ENCODE results near the gene PER2. TPM values are rescaled to one million over a fixed set of nuclear protein-coding genes. Genes with fewer than 3 reads are reported as not detected.

The PER2 gene
- total and polyA plus RNA-seq, 2 of the 13 experiments (the other 11 are each of a cell fraction or from before 2014, with no cell fraction given) = 5.1 to 9.4 TPM

DNA sequence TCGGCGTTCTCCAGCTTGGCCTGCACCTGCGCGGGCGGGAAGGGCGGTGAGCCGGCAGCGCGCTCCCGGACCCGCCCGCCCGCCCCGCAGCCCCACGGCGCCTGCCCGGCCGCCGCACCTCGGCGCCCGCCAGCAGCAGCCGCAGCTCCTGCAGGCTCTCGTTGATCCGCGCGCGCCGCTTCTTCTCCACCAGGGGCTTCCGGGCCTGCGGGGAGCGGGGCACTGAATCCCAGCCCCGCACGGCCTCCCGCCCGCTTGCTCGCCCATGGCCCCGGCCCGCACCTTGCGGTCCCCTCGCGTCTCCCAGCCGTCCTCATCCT, 48.9 kb downstream of the PER2 start (continued):
- TF ChIP-seq, protein P1, sequence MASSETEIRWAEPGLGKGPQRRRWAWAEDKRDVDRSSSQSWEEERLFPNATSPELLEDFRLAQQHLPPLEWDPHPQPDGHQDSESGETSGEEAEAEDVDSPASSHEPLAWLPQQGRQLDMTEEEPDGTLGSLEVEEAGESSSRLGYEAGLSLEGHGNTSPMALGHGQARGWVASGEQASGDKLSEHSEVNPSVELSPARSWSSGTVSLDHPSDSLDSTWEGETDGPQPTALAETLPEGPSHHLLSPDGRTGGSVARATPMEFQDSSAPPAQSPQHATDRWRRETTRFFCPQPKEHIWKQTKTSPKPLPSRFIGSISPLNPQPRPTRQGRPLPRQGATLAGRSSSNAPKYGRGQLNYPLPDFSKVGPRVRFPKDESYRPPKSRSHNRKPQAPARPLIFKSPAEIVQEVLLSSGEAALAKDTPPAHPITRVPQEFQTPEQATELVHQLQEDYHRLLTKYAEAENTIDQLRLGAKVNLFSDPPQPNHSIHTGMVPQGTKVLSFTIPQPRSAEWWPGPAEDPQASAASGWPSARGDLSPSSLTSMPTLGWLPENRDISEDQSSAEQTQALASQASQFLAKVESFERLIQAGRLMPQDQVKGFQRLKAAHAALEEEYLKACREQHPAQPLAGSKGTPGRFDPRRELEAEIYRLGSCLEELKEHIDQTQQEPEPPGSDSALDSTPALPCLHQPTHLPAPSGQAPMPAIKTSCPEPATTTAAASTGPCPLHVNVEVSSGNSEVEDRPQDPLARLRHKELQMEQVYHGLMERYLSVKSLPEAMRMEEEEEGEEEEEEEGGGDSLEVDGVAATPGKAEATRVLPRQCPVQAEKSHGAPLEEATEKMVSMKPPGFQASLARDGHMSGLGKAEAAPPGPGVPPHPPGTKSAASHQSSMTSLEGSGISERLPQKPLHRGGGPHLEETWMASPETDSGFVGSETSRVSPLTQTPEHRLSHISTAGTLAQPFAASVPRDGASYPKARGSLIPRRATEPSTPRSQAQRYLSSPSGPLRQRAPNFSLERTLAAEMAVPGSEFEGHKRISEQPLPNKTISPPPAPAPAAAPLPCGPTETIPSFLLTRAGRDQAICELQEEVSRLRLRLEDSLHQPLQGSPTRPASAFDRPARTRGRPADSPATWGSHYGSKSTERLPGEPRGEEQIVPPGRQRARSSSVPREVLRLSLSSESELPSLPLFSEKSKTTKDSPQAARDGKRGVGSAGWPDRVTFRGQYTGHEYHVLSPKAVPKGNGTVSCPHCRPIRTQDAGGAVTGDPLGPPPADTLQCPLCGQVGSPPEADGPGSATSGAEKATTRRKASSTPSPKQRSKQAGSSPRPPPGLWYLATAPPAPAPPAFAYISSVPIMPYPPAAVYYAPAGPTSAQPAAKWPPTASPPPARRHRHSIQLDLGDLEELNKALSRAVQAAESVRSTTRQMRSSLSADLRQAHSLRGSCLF (CRISPR knock-in tag; IDR thresholded peaks at IDR 0.05; ENCODE audit: borderline replicate concordance) = no peak
- TF ChIP-seq NONO (IDR thresholded peaks at IDR 0.05) (no peak), NONO (CRISPR knock-in tag; conservative IDR thresholded peaks at IDR 0.05) (0 out of 2 replicates have a peak, but pooled peaks have one; percentile 61), ZNF441 (CRISPR knock-in tag; IDR thresholded peaks at IDR 0.05; ENCODE audit: borderline replicate concordance) (no peak), MLLT10 (CRISPR knock-in tag; IDR thresholded peaks at IDR 0.05) (no peak), ERF (CRISPR knock-in tag; IDR thresholded peaks at IDR 0.05) (no peak), REXO4 (CRISPR knock-in tag; IDR thresholded peaks at IDR 0.05; ENCODE audit: borderline replicate concordance) (no peak), ZNF616 (CRISPR knock-in tag; IDR thresholded peaks at IDR 0.05; ENCODE audit: low read depth) (no peak)
